Activated CD4-positive, alpha-beta T cell treated with anti-CD3 and anti-CD28 coated beads, Interleukin-2, amount 10 ng/mL, durations not matched to agents 7 days and 5 days (primary cell): ENCODE measurements around the gene FAM76A. TPM values are rescaled to one million over a fixed set of nuclear protein-coding genes. Genes with fewer than 3 reads are reported as not detected.
"Not testable (repeated sequence)": the region's sequence is repeated elsewhere in the genome, so short reads cannot be mapped to it uniquely, and the experiment has no call there.

Experiments used
- CTCF ChIA-PET: fragments of 350-600 bp; sonication (Branson Sonifier 250); formaldehyde crosslinking; loops from one replicate; lab custom pipeline; 2021; ENCODE audit warnings: antibody characterized with exemption; lab: Charles Lee
- POLR2A ChIA-PET: fragments of 350-600 bp; sonication (Branson Sonifier 250); formaldehyde crosslinking; loops from one replicate; lab custom pipeline; 2021; ENCODE audit warnings: antibody characterized with exemption; lab: Charles Lee
- DNase-seq: peaks from one replicate; pipeline ENCODE4 v3.0.0-alpha.2; 2020
- H3K27ac Mint-ChIP-seq: one replicate; pipeline ENCODE4 v1.8.0; 2021; ENCODE audit warnings: mild to moderate bottlenecking, moderate library complexity, mixed read lengths
- H3K27me3 Mint-ChIP-seq: one replicate; pipeline ENCODE4 v1.8.0; 2021; ENCODE audit warnings: mixed read lengths
- H3K36me3 Mint-ChIP-seq: one replicate; pipeline ENCODE4 v1.8.0; 2021; ENCODE audit warnings: low read depth, mixed read lengths
- H3K4me1 Mint-ChIP-seq: one replicate; pipeline ENCODE4 v1.8.0; 2021; ENCODE audit warnings: mixed read lengths
- H3K4me3 Mint-ChIP-seq: one replicate; pipeline ENCODE4 v1.8.0; 2021; ENCODE audit warnings: mild to moderate bottlenecking, moderate library complexity, mixed read lengths
- H3K9me3 Mint-ChIP-seq: one replicate; pipeline ENCODE4 v1.8.0; 2021; ENCODE audit warnings: mixed read lengths
- total RNA-seq, 2 experiments: library from RNA; stranded (reverse); gene quantifications; one replicate each; pipeline ENCODE4 v1.2.3, GENCODE V29; 2021

Gene FAM76A
- total RNA-seq, 2 experiments from 2014 or later: 16.8 to 18.9 TPM

DNA sequence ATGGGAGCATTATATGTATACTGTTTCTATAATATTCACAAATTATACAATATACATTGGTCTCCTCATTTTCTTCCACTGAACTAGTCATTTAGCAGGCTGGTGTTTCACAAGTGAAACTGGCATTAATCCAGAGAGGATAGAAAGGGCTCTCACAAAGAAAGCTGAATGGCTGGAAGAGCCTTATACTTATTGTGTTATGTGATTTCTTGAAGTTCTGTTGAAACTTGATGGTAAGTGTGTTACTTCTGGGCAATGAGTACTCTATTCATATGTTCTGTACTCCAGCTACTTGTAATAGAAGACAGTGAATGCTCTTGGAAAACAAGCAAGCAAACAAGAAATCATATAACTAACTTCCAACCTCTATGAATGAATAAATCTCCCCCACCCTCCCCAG is 62.1 kb downstream of the FAM76A start:
- Mint-ChIP-seq H3K27ac (no peak overlapping the region), H3K9me3 (no peaks in the 10 kb centered on the region)
- CTCF ChIA-PET: interaction anchor here (0.6 kb wide), 1 partner anchor 18 kb away, joined by 4 read pairs; no protein-coding TSS in a partner anchor

DNA sequence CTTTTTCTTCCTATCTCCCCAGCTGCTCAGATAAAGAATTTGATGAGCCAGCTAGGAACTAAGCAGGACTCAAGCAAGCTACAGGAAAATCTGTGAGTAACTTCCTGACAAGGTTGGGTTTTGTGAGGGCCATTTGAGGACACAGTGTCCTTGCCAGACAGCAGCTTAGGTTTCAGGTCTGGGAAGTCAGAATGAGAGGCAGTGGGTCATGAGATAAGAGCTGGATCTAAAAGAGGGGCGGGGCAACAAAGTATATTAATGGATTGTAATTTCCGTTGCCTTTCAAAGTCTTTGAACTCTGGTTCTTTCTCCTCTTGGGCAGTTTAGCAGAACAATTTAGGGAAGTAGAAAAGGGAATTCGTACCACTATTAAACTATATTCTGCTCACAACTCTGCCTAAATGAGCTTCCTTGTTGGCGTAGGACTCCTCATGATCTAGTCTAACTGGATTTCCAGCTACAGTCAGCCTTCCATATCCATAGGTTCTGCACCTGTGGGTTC is 63.8 kb downstream of the FAM76A start:
- Mint-ChIP-seq H3K9me3 (no peaks in the 10 kb centered on the region), H3K4me3 (no peak overlapping the region), H3K36me3 (peaks cover 33% of the 10 kb centered on the region), H3K27me3 (no peaks in the 10 kb centered on the region), H3K27ac (no peak overlapping the region), H3K4me1 (no peaks in the 10 kb centered on the region)
- DNase-seq: no peak
- ChIA-PET CTCF (interaction anchor here (0.8 kb wide), 1 partner anchor 18 kb away, joined by 3 read pairs; no protein-coding TSS in a partner anchor), POLR2A (no interaction called here)

More for the DNA sequence above, 62.1 kb downstream of the FAM76A start:
- Mint-ChIP-seq H3K36me3 (peaks cover 25% of the 10 kb centered on the region), H3K4me1 (peaks cover 2% of the 10 kb centered on the region), H3K27me3 (no peaks in the 10 kb centered on the region), H3K4me3 (no peak overlapping the region)
- DNase-seq: no peak
- POLR2A ChIA-PET: no interaction called here

DNA sequence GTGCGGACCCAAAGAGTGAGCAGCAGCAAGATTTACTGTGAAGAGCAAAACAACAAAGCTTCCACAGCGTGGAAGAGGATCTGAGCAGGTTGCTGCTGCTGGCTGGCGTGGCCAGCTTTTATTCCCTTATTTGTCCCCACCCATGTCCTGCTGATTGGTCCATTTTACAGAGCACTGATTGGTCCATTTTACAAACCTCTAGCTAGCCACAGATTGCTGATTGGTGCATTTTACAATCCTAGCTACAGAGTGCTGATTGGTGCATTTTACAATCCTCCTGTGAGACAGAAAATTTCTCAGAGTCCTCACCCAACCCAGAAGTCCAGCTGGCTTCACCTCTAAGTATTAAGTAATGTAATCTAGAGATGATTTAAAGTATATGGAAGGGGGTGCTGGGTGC is 64.5 kb downstream of the FAM76A start:
- H3K27ac Mint-ChIP-seq, H3K27me3 Mint-ChIP-seq, H3K4me3 Mint-ChIP-seq, H3K4me1 Mint-ChIP-seq, POLR2A ChIA-PET, DNase-seq, H3K9me3 Mint-ChIP-seq: not testable (repeated sequence)
- CTCF ChIA-PET: interaction anchor here (0.6 to 0.8 kb wide), 2 partner anchors 19 to 74 kb away, joined by 3 read pairs; no protein-coding TSS in a partner anchor
- peaks cover 37% of the 10 kb centered on the region for H3K36me3 Mint-ChIP-seq

GRCh38 chr1:27795601-27796000 is 69.8 kb downstream of the FAM76A start:
- peaks cover 2% of the 10 kb centered on the region for H3K4me1 Mint-ChIP-seq
- ChIA-PET POLR2A (no interaction called here), CTCF (no interaction called here)
- no peaks in the 10 kb centered on the region for H3K9me3 Mint-ChIP-seq
- H3K27me3 Mint-ChIP-seq: no peaks in the 10 kb centered on the region
- no peak overlapping the region for H3K27ac Mint-ChIP-seq
- no peak overlapping the region for H3K4me3 Mint-ChIP-seq
- no peak for DNase-seq
- peaks cover 38% of the 10 kb centered on the region for H3K36me3 Mint-ChIP-seq

- Mint-ChIP-seq H3K27me3 (no peaks in the 10 kb centered on the region), H3K4me1 (no peaks in the 10 kb centered on the region), H3K27ac (no peak overlapping the region), H3K36me3 (peaks cover 27% of the 10 kb centered on the region), H3K4me3 (no peak overlapping the region), H3K9me3 (no peaks in the 10 kb centered on the region)
- DNase-seq: no peak
- ChIA-PET POLR2A (no interaction called here), CTCF (no interaction called here)
Measured at GRCh38 chr1:27804791-27805190, 79.0 kb downstream of the FAM76A start.

GRCh38 chr1:27806758-27807157 is 81.0 kb downstream of the FAM76A start:
- Mint-ChIP-seq H3K27ac (no peak overlapping the region), H3K36me3 (peaks cover 30% of the 10 kb centered on the region), H3K4me3 (no peak overlapping the region), H3K4me1 (no peaks in the 10 kb centered on the region), H3K9me3 (no peaks in the 10 kb centered on the region), H3K27me3 (no peaks in the 10 kb centered on the region)
- ChIA-PET CTCF (no interaction called here), POLR2A (no interaction called here)
- DNase-seq: no peak

GRCh38 chr1:27807385-27807784 is 81.6 kb downstream of the FAM76A start:
- H3K36me3 Mint-ChIP-seq: peaks cover 34% of the 10 kb centered on the region
- CTCF ChIA-PET: no interaction called here
- no peak for DNase-seq
- no peaks in the 10 kb centered on the region for H3K27me3 Mint-ChIP-seq
- no peaks in the 10 kb centered on the region for H3K9me3 Mint-ChIP-seq
- no peak overlapping the region for H3K4me3 Mint-ChIP-seq
- POLR2A ChIA-PET: no interaction called here
- H3K27ac Mint-ChIP-seq: no peak overlapping the region
- H3K4me1 Mint-ChIP-seq: no peaks in the 10 kb centered on the region

DNA sequence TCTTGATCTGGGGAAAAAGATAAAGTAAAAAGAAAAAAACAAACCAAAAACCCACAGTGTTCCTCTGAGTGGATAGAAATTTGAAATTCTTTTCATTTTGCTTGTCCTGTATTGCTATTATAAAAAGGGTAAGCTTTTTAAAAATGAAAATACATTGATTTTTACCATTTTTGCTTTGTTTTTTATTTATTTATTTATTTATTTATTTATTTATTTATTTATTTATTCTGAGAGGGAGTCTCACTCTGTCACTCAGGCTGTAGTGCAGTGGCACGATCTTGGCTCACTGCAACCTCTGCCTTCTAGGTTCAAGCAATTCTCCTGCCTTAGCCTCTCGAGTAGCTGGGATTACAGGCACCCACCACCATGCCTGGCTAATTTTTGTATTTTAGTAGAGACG is 82.4 kb downstream of the FAM76A start:
- DNase-seq, H3K9me3 Mint-ChIP-seq, H3K27me3 Mint-ChIP-seq, H3K4me1 Mint-ChIP-seq, H3K4me3 Mint-ChIP-seq, H3K27ac Mint-ChIP-seq, POLR2A ChIA-PET, CTCF ChIA-PET: not testable (repeated sequence)
- peaks cover 35% of the 10 kb centered on the region for H3K36me3 Mint-ChIP-seq

GRCh38 chr1:27809883-27810282 is 84.1 kb downstream of the FAM76A start:
- H3K4me3 Mint-ChIP-seq: no peak overlapping the region
- DNase-seq: no peak
- POLR2A ChIA-PET: no interaction called here
- H3K36me3 Mint-ChIP-seq: peaks cover 33% of the 10 kb centered on the region
- no peaks in the 10 kb centered on the region for H3K4me1 Mint-ChIP-seq
- no peaks in the 10 kb centered on the region for H3K9me3 Mint-ChIP-seq
- H3K27me3 Mint-ChIP-seq: no peaks in the 10 kb centered on the region
- no peak overlapping the region for H3K27ac Mint-ChIP-seq
- CTCF ChIA-PET: interaction anchor here (0.7 kb wide), 1 partner anchor 494 kb away, joined by 3 read pairs; no protein-coding TSS in a partner anchor

DNA sequence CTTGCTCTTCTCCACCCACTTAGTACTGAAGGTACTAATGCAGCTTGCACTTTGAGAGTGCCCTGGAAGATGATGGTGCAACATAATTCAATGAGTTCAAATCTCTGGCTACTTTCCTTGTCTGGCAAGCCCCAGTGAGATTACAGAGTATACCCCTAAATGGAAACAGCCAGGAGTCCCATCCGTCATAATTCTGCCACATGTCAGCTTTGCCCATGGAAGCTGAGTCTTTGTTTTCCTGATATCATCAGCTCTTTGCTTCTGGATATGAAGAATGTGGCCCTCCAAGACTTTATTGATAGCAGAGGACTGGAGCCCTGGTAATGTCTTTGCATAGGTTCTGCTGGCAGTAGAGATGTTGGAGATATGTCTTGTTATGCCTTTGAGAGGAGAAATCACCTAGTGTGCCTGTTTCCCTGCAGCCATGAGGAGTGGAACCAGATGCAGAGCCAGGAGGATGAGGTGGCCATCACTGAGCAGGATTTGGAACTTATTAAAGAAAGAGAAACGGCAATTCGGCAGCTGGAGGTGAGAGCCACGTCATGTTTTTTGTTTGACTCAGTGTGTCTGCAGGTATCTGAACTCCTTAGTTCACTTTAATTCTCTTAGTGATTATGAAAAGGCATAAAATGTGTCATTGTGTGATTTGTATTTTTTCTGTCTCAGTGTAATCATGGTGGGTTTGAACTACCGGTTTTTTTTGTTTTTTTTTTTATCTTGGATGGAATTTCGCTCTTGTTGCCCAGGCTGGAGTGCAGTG is 86.2 kb downstream of the FAM76A start:
- POLR2A ChIA-PET: no interaction called here
- no peak overlapping the region for H3K4me3 Mint-ChIP-seq
- H3K27ac Mint-ChIP-seq: no peak overlapping the region
- no peaks in the 10 kb centered on the region for H3K4me1 Mint-ChIP-seq
- H3K27me3 Mint-ChIP-seq: no peaks in the 10 kb centered on the region
- peaks cover 26% of the 10 kb centered on the region for H3K36me3 Mint-ChIP-seq
- no peaks in the 10 kb centered on the region for H3K9me3 Mint-ChIP-seq
- DNase-seq: no peak
- CTCF ChIA-PET: interaction anchor here (0.5 to 1.0 kb wide), 5 partner anchors 11 to 1661 kb away, joined by 3 to 5 read pairs (median 3); no protein-coding TSS in a partner anchor

Other genes starting within 250 kb of the FAM76A start
- 100 to 1,000 TPM; 137 to 143 TPM for gene WASF2, start 235.8 kb upstream of the FAM76A start, total RNA-seq
- 10 to 100 TPM; 15.3 to 19.3 TPM for gene AHDC1, start 121.8 kb upstream of the FAM76A start, total RNA-seq
- gene FGR, start 90.8 kb upstream of the FAM76A start, total RNA-seq: not detected
- gene IFI6, start 53.8 kb upstream of the FAM76A start, total RNA-seq: 100 to 1,000 TPM; 231 to 321 TPM
- 10 to 100 TPM; 25.4 to 28.7 TPM for gene STX12, start 47.3 kb downstream of the FAM76A start, total RNA-seq
- 10 to 100 TPM; 55.8 to 57.5 TPM for gene PPP1R8, start 104.8 kb downstream of the FAM76A start, total RNA-seq
- gene THEMIS2, start 146.6 kb downstream of the FAM76A start, total RNA-seq: 10 to 100 TPM; 24.3 to 31.1 TPM
- gene RPA2, start 188.6 kb downstream of the FAM76A start, total RNA-seq: 10 to 100 TPM; 62.7 to 63.8 TPM
- gene SMPDL3B, start 209.0 kb downstream of the FAM76A start, total RNA-seq: under 1 TPM; 0.20 to 0.21 TPM
- gene XKR8, start 234.0 kb downstream of the FAM76A start, total RNA-seq: 1 to 10 TPM; 7.6 to 7.8 TPM